ENCODE data around the gene TDRD15.

TDRD15 gene

DNA sequence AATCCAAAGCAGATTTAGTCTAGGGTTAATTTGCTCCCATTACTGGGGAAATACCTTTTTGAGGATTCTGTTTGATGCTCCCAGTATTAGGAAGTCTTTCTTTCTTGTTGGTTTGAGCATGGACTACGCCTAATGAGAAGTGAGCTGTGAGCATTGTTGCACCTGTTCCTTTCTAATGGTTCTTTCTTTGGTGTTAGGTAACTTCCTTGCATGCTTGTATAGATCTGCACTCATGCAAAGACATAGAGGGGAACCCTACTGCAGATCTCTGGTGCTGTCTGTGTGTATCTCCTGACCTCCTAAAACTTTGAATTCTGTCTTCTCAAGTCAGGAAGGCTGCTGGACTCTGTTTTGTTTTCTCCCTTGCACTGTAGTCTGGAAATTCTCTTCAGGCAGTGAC is 12.8 kb upstream of the TDRD15 start:
- TF ChIP-seq ZFX (IDR thresholded peaks at IDR 0.05; ENCODE audit: borderline replicate concordance): no peak
- TF ChIP-seq, protein P1, sequence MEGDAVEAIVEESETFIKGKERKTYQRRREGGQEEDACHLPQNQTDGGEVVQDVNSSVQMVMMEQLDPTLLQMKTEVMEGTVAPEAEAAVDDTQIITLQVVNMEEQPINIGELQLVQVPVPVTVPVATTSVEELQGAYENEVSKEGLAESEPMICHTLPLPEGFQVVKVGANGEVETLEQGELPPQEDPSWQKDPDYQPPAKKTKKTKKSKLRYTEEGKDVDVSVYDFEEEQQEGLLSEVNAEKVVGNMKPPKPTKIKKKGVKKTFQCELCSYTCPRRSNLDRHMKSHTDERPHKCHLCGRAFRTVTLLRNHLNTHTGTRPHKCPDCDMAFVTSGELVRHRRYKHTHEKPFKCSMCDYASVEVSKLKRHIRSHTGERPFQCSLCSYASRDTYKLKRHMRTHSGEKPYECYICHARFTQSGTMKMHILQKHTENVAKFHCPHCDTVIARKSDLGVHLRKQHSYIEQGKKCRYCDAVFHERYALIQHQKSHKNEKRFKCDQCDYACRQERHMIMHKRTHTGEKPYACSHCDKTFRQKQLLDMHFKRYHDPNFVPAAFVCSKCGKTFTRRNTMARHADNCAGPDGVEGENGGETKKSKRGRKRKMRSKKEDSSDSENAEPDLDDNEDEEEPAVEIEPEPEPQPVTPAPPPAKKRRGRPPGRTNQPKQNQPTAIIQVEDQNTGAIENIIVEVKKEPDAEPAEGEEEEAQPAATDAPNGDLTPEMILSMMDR (IDR thresholded peaks at IDR 0.05): no peak
- no peak overlapping the region for H3K27ac ChIP-seq

GRCh38 chr2:21117688-21118087 is 6.1 kb upstream of the TDRD15 start:
- no peak overlapping the region for H3K27ac ChIP-seq
- TF ChIP-seq, protein P1 (IDR thresholded peaks at IDR 0.05): no peak
- no peak for TF ChIP-seq ZFX (IDR thresholded peaks at IDR 0.05; ENCODE audit: borderline replicate concordance)

- TF ChIP-seq, protein P1 (IDR thresholded peaks at IDR 0.05): peak; percentile 82
- TF ChIP-seq ZFX (IDR thresholded peaks at IDR 0.05; ENCODE audit: borderline replicate concordance): no peak
- H3K27ac ChIP-seq: no peak overlapping the region
Observed at GRCh38 chr2:21118302-21118920, 5.4 kb upstream of the TDRD15 start.

GRCh38 chr2:21131861-21132260 is 8.1 kb downstream of the TDRD15 start:
- TF ChIP-seq, protein P1 (IDR thresholded peaks at IDR 0.05): no peak
- no peak for TF ChIP-seq ZFX (IDR thresholded peaks at IDR 0.05; ENCODE audit: borderline replicate concordance)

GRCh38 chr2:21135585-21135984 is 11.8 kb downstream of the TDRD15 start:
- no peak for TF ChIP-seq ZFX (IDR thresholded peaks at IDR 0.05; ENCODE audit: borderline replicate concordance)
- TF ChIP-seq, protein P1 (IDR thresholded peaks at IDR 0.05): no peak
- no peak overlapping the region for H3K27ac ChIP-seq

More at GRCh38 chr2:21131861-21132260, 8.1 kb downstream of the TDRD15 start:
- H3K27ac ChIP-seq: no peak overlapping the region

- no peak overlapping the region for H3K27ac ChIP-seq
- no peak for TF ChIP-seq ZFX (IDR thresholded peaks at IDR 0.05; ENCODE audit: borderline replicate concordance)
- TF ChIP-seq, protein P1 (IDR thresholded peaks at IDR 0.05): no peak
Observed at GRCh38 chr2:21142149-21142548, 18.4 kb downstream of the TDRD15 start.

DNA sequence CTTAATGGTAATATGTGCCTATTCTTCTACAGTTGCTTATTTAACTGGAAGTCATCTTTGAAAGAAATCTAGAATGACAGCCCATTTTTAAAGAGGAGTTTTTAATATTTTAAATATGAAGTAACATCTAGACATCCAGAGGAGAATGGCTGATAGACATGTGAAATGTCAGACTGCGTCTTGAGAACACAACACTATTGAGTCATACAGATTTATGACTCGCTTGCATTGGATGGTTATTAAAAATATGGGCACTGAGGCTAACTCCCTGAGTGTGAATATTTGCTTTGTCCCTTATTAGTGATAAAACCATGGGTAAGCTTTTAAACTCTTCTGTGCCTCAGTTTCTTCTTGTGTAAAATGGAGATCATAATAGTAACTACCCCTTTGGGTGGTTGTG is 22.9 kb downstream of the TDRD15 start:
- TF ChIP-seq, protein P1 (IDR thresholded peaks at IDR 0.05): no peak
- TF ChIP-seq ZFX (IDR thresholded peaks at IDR 0.05; ENCODE audit: borderline replicate concordance): no peak
- H3K27ac ChIP-seq: no peak overlapping the region
